ENCODE data around the gene LANCL2.

DNA sequence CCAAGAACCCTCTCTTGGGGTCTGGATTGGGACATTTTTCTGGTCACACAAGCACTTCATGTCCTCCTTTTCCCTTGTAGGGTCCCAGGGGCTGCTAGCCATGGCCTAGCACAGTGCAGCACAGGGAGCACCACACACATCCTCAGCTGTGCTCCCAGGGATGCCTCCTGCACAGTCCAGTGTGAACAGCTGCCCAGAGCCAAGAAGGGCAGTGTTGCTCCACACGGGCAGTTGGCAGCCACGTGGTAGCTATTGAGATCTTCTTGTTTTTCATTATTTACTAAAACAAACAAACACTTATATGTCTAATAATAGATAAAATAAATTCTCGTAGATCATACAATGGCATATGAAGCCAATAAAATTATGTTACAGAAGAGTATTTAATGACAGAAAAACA is 13.9 kb upstream of the LANCL2 start:
- TF ChIP-seq, protein P1, sequence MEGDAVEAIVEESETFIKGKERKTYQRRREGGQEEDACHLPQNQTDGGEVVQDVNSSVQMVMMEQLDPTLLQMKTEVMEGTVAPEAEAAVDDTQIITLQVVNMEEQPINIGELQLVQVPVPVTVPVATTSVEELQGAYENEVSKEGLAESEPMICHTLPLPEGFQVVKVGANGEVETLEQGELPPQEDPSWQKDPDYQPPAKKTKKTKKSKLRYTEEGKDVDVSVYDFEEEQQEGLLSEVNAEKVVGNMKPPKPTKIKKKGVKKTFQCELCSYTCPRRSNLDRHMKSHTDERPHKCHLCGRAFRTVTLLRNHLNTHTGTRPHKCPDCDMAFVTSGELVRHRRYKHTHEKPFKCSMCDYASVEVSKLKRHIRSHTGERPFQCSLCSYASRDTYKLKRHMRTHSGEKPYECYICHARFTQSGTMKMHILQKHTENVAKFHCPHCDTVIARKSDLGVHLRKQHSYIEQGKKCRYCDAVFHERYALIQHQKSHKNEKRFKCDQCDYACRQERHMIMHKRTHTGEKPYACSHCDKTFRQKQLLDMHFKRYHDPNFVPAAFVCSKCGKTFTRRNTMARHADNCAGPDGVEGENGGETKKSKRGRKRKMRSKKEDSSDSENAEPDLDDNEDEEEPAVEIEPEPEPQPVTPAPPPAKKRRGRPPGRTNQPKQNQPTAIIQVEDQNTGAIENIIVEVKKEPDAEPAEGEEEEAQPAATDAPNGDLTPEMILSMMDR (IDR thresholded peaks at IDR 0.05), result no peak
- TF ChIP-seq POLR2A (IDR thresholded peaks at IDR 0.05), result no peak
